Measurements from ENCODE around the gene CEACAM1. TPM values are rescaled to one million over a fixed set of nuclear protein-coding genes. Genes with fewer than 3 reads are reported as not detected.
"Not testable (repeated sequence)": the region's sequence is repeated elsewhere in the genome, so short reads cannot be mapped to it uniquely, and the experiment has no call there.

Gene CEACAM1
- total RNA-seq, 4 donors from 2014 or later: 5.0 to 146 (median 93.3) TPM

DNA sequence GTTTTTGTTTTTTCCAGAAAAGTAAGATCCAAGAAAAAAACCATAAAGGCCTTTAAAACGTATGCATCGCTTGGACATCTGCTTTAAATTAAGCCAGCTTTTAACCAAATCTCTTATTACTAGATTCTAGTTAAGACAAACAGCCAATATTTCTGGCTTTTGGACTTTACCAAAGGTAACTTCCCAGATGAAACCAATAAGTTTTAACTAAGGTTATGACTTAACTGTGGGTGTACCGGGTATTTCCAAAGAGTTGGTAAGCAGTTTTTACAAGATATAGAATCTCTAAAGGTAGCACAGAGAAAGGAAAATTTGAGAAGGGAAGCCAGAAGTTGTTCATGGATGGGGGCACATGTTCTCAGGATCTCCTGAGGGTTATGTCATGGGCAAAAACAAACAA lies 34.0 kb downstream of the CEACAM1 start:
- no peaks in the 10 kb centered on the region for H3K27me3 ChIP-seq
- TF ChIP-seq CTCF (IDR thresholded peaks at IDR 0.05) (no peak), POLR2A (IDR thresholded peaks at IDR 0.05) (no peak)
- DNase-seq: no peak
- peaks cover 0 to 30% (median 12%) of the 10 kb centered on the region in 4 donors for H3K4me1 ChIP-seq
- H3K9me3 ChIP-seq: no peaks in the 10 kb centered on the region
- no peaks in the 10 kb centered on the region for H3K36me3 ChIP-seq
- H3K27ac ChIP-seq: no peak overlapping the region
- no peak overlapping the region for H3K4me3 ChIP-seq

DNA sequence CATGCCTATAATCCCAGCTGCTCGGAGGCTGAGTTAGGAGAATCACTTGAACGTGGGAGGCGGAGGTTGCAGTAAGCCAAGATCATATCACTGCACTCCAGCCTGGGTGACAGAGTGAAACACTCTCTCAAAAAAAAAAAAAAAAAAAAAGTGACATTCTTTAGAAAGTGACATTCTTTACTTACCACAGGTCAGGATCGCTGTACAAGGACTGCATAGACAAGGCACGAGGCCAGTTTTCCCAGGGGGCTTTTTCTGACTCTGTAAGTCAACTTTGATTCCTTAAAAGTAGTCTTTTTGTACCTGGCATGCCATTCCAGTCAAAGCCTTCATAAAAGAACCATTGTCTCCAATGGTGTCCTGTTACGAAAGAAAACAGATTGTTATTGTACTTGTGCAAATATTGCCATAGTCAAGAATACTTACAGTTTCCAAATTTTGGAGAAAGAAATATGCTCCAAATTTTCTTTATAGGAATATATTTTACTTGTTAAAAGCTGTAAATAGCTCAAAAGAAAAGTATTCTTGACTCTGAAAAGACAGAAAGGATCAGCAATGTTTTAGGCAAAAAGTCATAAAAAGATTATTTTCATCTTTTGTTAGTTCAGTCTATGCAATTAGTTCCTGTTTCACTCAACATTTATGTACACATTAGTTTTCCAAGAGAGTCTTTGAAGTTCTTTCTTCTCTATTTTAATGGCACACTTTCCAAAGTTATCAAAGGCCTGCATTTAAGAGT lies 39.3 kb downstream of the CEACAM1 start:
- no peak for TF ChIP-seq POLR2A (IDR thresholded peaks at IDR 0.05)
- no peak for TF ChIP-seq CTCF (IDR thresholded peaks at IDR 0.05)
- Histone ChIP-seq H3K27me3 (no peaks in the 10 kb centered on the region), H3K27ac (no peak overlapping the region), H3K4me3 (no peak overlapping the region), H3K9me3 (no peaks in the 10 kb centered on the region), H3K36me3 (no peaks in the 10 kb centered on the region), H3K4me1 (no peaks in the 10 kb centered on the region)
- DNase-seq: no peak

DNA sequence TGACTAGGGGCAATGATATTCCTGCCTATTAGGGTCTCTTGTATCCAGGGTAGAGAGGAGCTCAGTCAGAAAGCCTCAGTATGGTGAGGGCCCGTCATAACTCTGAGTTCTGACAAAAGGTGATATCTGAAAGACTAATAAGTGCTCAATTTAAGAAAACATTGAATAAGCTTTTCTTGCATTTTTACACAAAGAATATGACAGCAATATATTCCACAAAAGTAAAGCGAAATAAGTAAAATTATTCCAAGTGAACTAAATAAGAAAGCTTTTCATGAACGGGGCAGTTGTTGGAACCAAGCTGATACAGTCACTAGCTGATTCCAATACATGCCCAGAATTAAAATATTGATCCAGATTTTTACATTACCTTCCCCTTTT lies 40.5 kb downstream of the CEACAM1 start:
- H3K27ac ChIP-seq: no peak overlapping the region
- TF ChIP-seq CTCF (IDR thresholded peaks at IDR 0.05) (no peak), POLR2A (IDR thresholded peaks at IDR 0.05) (no peak)

GRCh38 chr19:42487032-42487797 lies 41.1 kb downstream of the CEACAM1 start:
- Histone ChIP-seq H3K27me3 (no peaks in the 10 kb centered on the region), H3K27ac (no peak overlapping the region), H3K9me3 (no peaks in the 10 kb centered on the region), H3K4me3 (no peak overlapping the region), H3K4me1 (no peaks in the 10 kb centered on the region), H3K36me3 (no peaks in the 10 kb centered on the region)
- no peak for DNase-seq
- TF ChIP-seq POLR2A (IDR thresholded peaks at IDR 0.05) (no peak), CTCF (IDR thresholded peaks at IDR 0.05) (no peak)

More for the DNA sequence above, 40.5 kb downstream of the CEACAM1 start:
- Histone ChIP-seq H3K4me3 (no peak overlapping the region), H3K36me3 (no peaks in the 10 kb centered on the region), H3K27me3 (no peaks in the 10 kb centered on the region), H3K9me3 (no peaks in the 10 kb centered on the region), H3K4me1 (no peaks in the 10 kb centered on the region)
- DNase-seq: no peak

GRCh38 chr19:42485036-42485435 lies 43.2 kb downstream of the CEACAM1 start:
- not testable (repeated sequence) for H3K4me1 ChIP-seq, H3K9me3 ChIP-seq, H3K4me3 ChIP-seq, DNase-seq, H3K36me3 ChIP-seq, H3K27ac ChIP-seq, H3K27me3 ChIP-seq

DNA sequence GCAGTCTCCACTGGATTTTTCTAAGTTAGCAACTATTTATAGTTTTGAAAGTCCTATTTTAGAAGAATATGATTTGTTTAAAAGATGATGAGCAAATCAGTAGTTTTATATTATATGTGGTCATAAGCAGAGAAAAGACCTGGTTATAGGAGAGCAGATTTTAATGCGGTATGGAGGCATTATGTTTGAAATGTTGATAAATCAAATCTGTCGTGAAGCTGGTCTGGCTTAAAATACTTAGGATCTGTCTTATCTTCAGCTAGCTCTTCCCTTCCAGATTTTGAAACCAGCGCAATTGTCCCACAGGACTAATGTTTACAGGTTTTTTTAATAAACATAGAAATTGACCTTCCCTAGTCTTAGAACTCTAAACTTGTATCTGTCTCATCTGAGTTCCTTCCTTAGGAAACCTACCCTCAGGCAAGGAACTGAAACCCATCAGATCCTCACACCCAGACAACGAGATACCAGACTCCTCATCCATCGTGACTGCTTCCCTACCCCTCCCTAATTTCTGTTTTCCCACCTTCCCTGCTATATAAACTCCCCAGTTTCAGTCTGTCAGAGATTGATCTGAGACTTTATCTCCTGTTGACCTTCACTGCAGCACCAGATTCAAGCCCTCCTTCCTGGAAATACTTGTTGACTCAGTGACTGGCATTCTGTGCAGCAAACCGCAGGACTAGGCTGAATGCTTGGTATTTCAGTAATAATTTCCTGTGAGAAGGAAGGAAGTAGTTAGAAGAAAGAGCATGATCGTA lies 47.8 kb downstream of the CEACAM1 start:
- no peaks in the 10 kb centered on the region for H3K4me1 ChIP-seq
- no peak overlapping the region for H3K27ac ChIP-seq
- no peaks in the 10 kb centered on the region for H3K27me3 ChIP-seq
- no peak for TF ChIP-seq CTCF (IDR thresholded peaks at IDR 0.05)
- TF ChIP-seq POLR2A (IDR thresholded peaks at IDR 0.05): no peak
- no peaks in the 10 kb centered on the region for H3K9me3 ChIP-seq
- no peak for DNase-seq
- H3K4me3 ChIP-seq: no peak overlapping the region
- no peaks in the 10 kb centered on the region for H3K36me3 ChIP-seq
